ENCODE measurements around the gene ARHGEF37.

DNA sequence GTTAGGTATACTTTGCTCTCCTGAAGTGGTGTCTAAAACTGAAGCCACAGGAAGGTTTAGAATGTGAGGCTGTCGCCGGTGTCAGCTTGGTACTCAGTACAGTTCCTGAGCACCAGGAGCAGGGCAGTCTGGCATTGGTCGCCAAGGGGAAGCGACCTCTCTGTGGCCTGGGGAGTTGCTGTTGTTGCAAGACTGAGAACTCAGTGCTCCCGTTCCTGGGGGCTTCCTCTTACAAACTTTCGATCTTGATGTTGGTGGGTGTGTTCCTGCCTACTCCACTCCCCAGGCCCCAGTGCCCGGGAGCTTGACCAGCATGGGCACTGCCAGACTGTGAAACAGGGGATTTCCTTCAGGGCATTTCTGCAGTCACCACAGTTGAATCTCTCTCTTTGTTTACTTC, 96.4 kb downstream of the ARHGEF37 start:
- TF ChIP-seq, protein P1, sequence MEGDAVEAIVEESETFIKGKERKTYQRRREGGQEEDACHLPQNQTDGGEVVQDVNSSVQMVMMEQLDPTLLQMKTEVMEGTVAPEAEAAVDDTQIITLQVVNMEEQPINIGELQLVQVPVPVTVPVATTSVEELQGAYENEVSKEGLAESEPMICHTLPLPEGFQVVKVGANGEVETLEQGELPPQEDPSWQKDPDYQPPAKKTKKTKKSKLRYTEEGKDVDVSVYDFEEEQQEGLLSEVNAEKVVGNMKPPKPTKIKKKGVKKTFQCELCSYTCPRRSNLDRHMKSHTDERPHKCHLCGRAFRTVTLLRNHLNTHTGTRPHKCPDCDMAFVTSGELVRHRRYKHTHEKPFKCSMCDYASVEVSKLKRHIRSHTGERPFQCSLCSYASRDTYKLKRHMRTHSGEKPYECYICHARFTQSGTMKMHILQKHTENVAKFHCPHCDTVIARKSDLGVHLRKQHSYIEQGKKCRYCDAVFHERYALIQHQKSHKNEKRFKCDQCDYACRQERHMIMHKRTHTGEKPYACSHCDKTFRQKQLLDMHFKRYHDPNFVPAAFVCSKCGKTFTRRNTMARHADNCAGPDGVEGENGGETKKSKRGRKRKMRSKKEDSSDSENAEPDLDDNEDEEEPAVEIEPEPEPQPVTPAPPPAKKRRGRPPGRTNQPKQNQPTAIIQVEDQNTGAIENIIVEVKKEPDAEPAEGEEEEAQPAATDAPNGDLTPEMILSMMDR (conservative IDR thresholded peaks at IDR 0.05; ENCODE audit: low read length): no peak
- TF ChIP-seq EZH2phosphoT487 (IDR thresholded peaks at IDR 0.05; ENCODE audit: borderline replicate concordance, low read depth, low read length): no peak

All from OCI-LY7 (cell line).